ENCODE measurements around the gene RAET1G. TPM values are rescaled to one million over a fixed set of nuclear protein-coding genes. Genes with fewer than 3 reads are reported as not detected.

The RAET1G gene
- total and polyA plus RNA-seq, 2 of the 13 experiments (the other 11 are each of a cell fraction or from before 2014, with no cell fraction given) = not detected

- peaks cover 36% of the 10 kb centered on the region for H3K4me1 ChIP-seq (ENCODE audit: insufficient read depth, low read length)
- ChIA-PET POLR2A (interaction anchor here (2.2 kb wide), 1 partner anchor 10 kb away, joined by 6 read pairs; no protein-coding TSS in a partner anchor), CTCF (ENCODE audit: low intra/inter-chr PET ratio, low total read pairs) (no interaction called here)
- H3K27me3 ChIP-seq (ENCODE audit: control insufficient read depth in 1 of 2, insufficient read depth in 2 of 2, low read length in 2 of 2) = peaks cover 7 to 56% of the 10 kb centered on the region in 2 experiments
- FAIRE-seq (no peak), ATAC-seq (no peak), DNase-seq (ENCODE audit: low spot score) (no peak)
- no peaks in the 10 kb centered on the region for H3K79me2 ChIP-seq (ENCODE audit: insufficient read depth, low read length)
- WGBS (ENCODE audit: low lambda C conversion rate) = 41% methylated on average over 5 of the region's 5 CpGs
- no peak overlapping the region for H3K4me3 ChIP-seq (replicated peaks in 1 of 3; ENCODE audit: insufficient read depth in 1 of 3, low read depth in 2 of 3, low read length in 3 of 3)
- H3K27ac ChIP-seq (ENCODE audit: extremely low read length, insufficient read depth, low read length) = no peak overlapping the region
- no peak overlapping the region for H3K9ac ChIP-seq (ENCODE audit: insufficient read depth, low read depth, low read length)
- no peak for TF ChIP-seq BATF2 (CRISPR knock-in tag; IDR thresholded peaks at IDR 0.05)
- TF ChIP-seq ZFP36 (IDR thresholded peaks at IDR 0.05; ENCODE audit: borderline replicate concordance, low read depth, low read length, partially characterized antibody) = no peak
- TF ChIP-seq KDM6A (CRISPR knock-in tag; IDR thresholded peaks at IDR 0.05; ENCODE audit: low read depth) = no peak
- H4K20me1 ChIP-seq (ENCODE audit: insufficient read depth, low read length) = no peaks in the 10 kb centered on the region
- no TSS peak for BruUV-seq (replicated peaks)
- no peak overlapping the region for H3K4me2 ChIP-seq (ENCODE audit: low read depth, low read length)
- no peaks in the 10 kb centered on the region for H3K9me3 ChIP-seq (ENCODE audit: low read length)
- no peak overlapping the region for H2AFZ ChIP-seq (ENCODE audit: low read length)
- intact Hi-C loops (cut with micrococcal nuclease; ENCODE audit: unreplicated experiment) = no loop called here
- H3K36me3 ChIP-seq (replicated peaks in 1 of 2; ENCODE audit: control insufficient read depth in 1 of 2, insufficient read depth in 2 of 2, low read length in 2 of 2) = no peaks in the 10 kb centered on the region
- in situ Hi-C loops (cut with HindIII; ENCODE audit: extremely low pct_ligation_motif_present, low pct_unique_long_range_greater_than_20kb) = no loop called here
These were observed 27.1 kb downstream of the RAET1G start for GRCh38 chr6:149895833-149896271.

GRCh38 chr6:149895048-149895590 is 27.8 kb downstream of the RAET1G start:
- no peaks in the 10 kb centered on the region for H3K79me2 ChIP-seq (ENCODE audit: insufficient read depth, low read length)
- H3K27ac ChIP-seq (ENCODE audit: extremely low read length, insufficient read depth, low read length) = no peak overlapping the region
- WGBS (ENCODE audit: low lambda C conversion rate) = 13% methylated on average over 6 of the region's 7 CpGs
- in situ Hi-C loops (cut with HindIII; ENCODE audit: extremely low pct_ligation_motif_present, low pct_unique_long_range_greater_than_20kb) (no loop called here), intact Hi-C loops (cut with micrococcal nuclease; ENCODE audit: unreplicated experiment) (no loop called here)
- no peak overlapping the region for H2AFZ ChIP-seq (ENCODE audit: low read length)
- peak overlapping the region; percentile 30; the same call in 1 of the 2 replicates for H3K4me2 ChIP-seq (ENCODE audit: low read depth, low read length)
- H3K4me1 ChIP-seq (ENCODE audit: insufficient read depth, low read length) = peaks cover 36% of the 10 kb centered on the region
- no peaks in the 10 kb centered on the region for H4K20me1 ChIP-seq (ENCODE audit: insufficient read depth, low read length)
- BruUV-seq (replicated peaks) = no TSS peak
- peak; percentile 42 for FAIRE-seq
- H3K4me3 ChIP-seq (replicated peaks in 1 of 3; ENCODE audit: insufficient read depth in 1 of 3, low read depth in 2 of 3, low read length in 3 of 3) = 0 out of 6 replicates have a peak overlapping the region, but pooled peaks of 1 of the 3 experiments have one; percentile 3
- DNase-seq (ENCODE audit: low spot score) = peak; percentile 24
- no peaks in the 10 kb centered on the region for H3K36me3 ChIP-seq (replicated peaks in 1 of 2; ENCODE audit: control insufficient read depth in 1 of 2, insufficient read depth in 2 of 2, low read length in 2 of 2)
- ChIA-PET POLR2A (no interaction called here), CTCF (ENCODE audit: low intra/inter-chr PET ratio, low total read pairs) (no interaction called here)
- peaks cover 7 to 56% of the 10 kb centered on the region in 2 experiments; a peak in 4 of 5 replicates for H3K27me3 ChIP-seq (ENCODE audit: control insufficient read depth in 1 of 2, insufficient read depth in 2 of 2, low read length in 2 of 2)
- no peak overlapping the region for H3K9ac ChIP-seq (ENCODE audit: insufficient read depth, low read depth, low read length)
- no peaks in the 10 kb centered on the region for H3K9me3 ChIP-seq (ENCODE audit: low read length)
- ATAC-seq = peak; percentile 24; the same call in 1 of the 3 replicates
- TF ChIP-seq SMARCE1 (IDR thresholded peaks at IDR 0.05; ENCODE audit: borderline replicate concordance) (no peak), ZNF44 (CRISPR knock-in tag; IDR thresholded peaks at IDR 0.05) (no peak), ZFP36L2 (CRISPR knock-in tag; IDR thresholded peaks at IDR 0.05) (no peak), ZNF136 (CRISPR knock-in tag; IDR thresholded peaks at IDR 0.05; ENCODE audit: low read depth) (no peak), NR3C1 (CRISPR knock-in tag; IDR thresholded peaks at IDR 0.05) (no peak), TRIM24 (CRISPR knock-in tag; IDR thresholded peaks at IDR 0.05) (no peak), ARID5B (CRISPR knock-in tag; IDR thresholded peaks at IDR 0.05) (peak; percentile 25; the same call in 1 of the 2 replicates), RBAK (CRISPR knock-in tag; IDR thresholded peaks at IDR 0.05) (no peak), ZMYM2 (CRISPR knock-in tag; IDR thresholded peaks at IDR 0.05) (no peak), KLF15 (CRISPR knock-in tag; IDR thresholded peaks at IDR 0.05; ENCODE audit: borderline replicate concordance) (no peak), ZNF205 (CRISPR knock-in tag; IDR thresholded peaks at IDR 0.05) (0 out of 2 replicates have a peak, but pooled peaks have one; percentile 30), FOXA1 (IDR thresholded peaks at IDR 0.05) (no peak), FOXA1 (CRISPR knock-in tag; IDR thresholded peaks at IDR 0.05) (peak; percentile 59)
